Peyer's patch (tissue), 4 donors: Measurements from ENCODE around the gene SNX32. TPM values are rescaled to one million over a fixed set of nuclear protein-coding genes. Genes with fewer than 3 reads are reported as not detected.

ENCODE experiments used
- DNase-seq, 3 donors: peaks; one replicate each; pipeline ENCODE4 v3.0.0-alpha.2; 2017 to 2019
- H3K27ac ChIP-seq, 4 donors: fragments of 200-600 bp; sonication (generic); one replicate each; pipeline ENCODE4 v1.5.1; 2016 to 2019
- H3K27me3 ChIP-seq, 2 donors: fragments of 200-600 bp; sonication (generic); one replicate each; pipeline ENCODE4 v1.5.1; 2019
- H3K36me3 ChIP-seq, 3 donors: fragments of 200-600 bp; sonication (generic); one replicate each; pipeline ENCODE4 v1.5.1; 2016 to 2019
- H3K4me1 ChIP-seq, 4 donors: fragments of 200-600 bp; sonication (generic); one replicate each; pipeline ENCODE4 v1.5.1; 2016 to 2019
- H3K4me3 ChIP-seq, 4 donors: fragments of 200-600 bp; sonication (generic); 1 replicate in 3 of 4; 2 replicates in 1 of 4; pipeline ENCODE4 v1.5.1; 2016 to 2019; ENCODE audit warnings: mild to moderate bottlenecking in 1 of 4
- H3K9me3 ChIP-seq, 4 donors: fragments of 200-600 bp; sonication (generic); one replicate each; pipeline ENCODE4 v1.5.1; 2016 to 2019; ENCODE audit warnings: mild to moderate bottlenecking in 1 of 4
- CTCF ChIP-seq, 6 experiments: fragments of 450-650 bp in 4 of 6; fragments of 200-600 bp in 2 of 6; sonication (generic) in 1 of 6; IDR thresholded peaks; one replicate each; pipeline ENCODE4 v1.5.1; 2017 to 2019; ENCODE audit warnings: antibody characterized with exemption in 6 of 6, mild to moderate bottlenecking in 3 of 6, moderate library complexity in 1 of 6
- POLR2A ChIP-seq, 2 donors: fragments of 450-650 bp; IDR thresholded peaks; one replicate each; pipeline ENCODE4 v1.5.1; 2017; ENCODE audit warnings: antibody characterized with exemption in 2 of 2, mild to moderate bottlenecking in 2 of 2, moderate library complexity in 2 of 2
- total RNA-seq, 4 donors: library from RNA; depleted of rRNA; stranded (reverse); fragments of >200 nt; gene quantifications; one replicate each; pipeline ENCODE4 v1.1.0, GENCODE V29; 2016

Gene SNX32
- total RNA-seq, 4 donors from 2014 or later = 1.7 to 6.7 (median 6.4) TPM; not detected in 1

- TF ChIP-seq CTCF (IDR thresholded peaks at IDR 0.05) = no peak
- no peak for TF ChIP-seq POLR2A (IDR thresholded peaks at IDR 0.05)
- Histone ChIP-seq H3K9me3 (no peaks in the 10 kb centered on the region), H3K36me3 (peaks cover 0 to 53% (median 0%) of the 10 kb centered on the region in 3 donors), H3K27ac (peak overlapping the region in 3 of 4 donors; percentile 75 to 97 (median 80)), H3K27me3 (no peaks in the 10 kb centered on the region), H3K4me3 (peak overlapping the region in 2 of 4 donors; percentile 18 to 22), H3K4me1 (peaks cover 11 to 45% (median 15%) of the 10 kb centered on the region in 4 donors)
- no peak for DNase-seq
These were observed 18.2 kb downstream of the SNX32 start for GRCh38 chr11:65851811-65852507.

GRCh38 chr11:65852508-65853245 lies 18.9 kb downstream of the SNX32 start:
- TF ChIP-seq CTCF (IDR thresholded peaks at IDR 0.05) = no peak
- H3K27ac ChIP-seq = peak overlapping the region in 3 of 4 donors; percentile 75 to 97 (median 80)
- H3K4me3 ChIP-seq = peak overlapping the region in 2 of 4 donors; percentile 18 to 22

GRCh38 chr11:65853246-65853979 lies 19.6 kb downstream of the SNX32 start:
- peaks cover 0 to 53% (median 0%) of the 10 kb centered on the region in 3 donors for H3K36me3 ChIP-seq
- DNase-seq = peak in 1 of 3 donors; percentile 54
- TF ChIP-seq CTCF (IDR thresholded peaks at IDR 0.05) (peak in 1 of 6 experiments; percentile 3), POLR2A (IDR thresholded peaks at IDR 0.05) (no peak)
- H3K27ac ChIP-seq = peak overlapping the region in 3 of 4 donors; percentile 75 to 97 (median 80)
- no peaks in the 10 kb centered on the region for H3K27me3 ChIP-seq
- H3K9me3 ChIP-seq = no peaks in the 10 kb centered on the region
- H3K4me1 ChIP-seq = peaks cover 11 to 45% (median 15%) of the 10 kb centered on the region in 4 donors
- H3K4me3 ChIP-seq = peak overlapping the region in 2 of 4 donors; percentile 18 to 22

More at GRCh38 chr11:65852508-65853245, 18.9 kb downstream of the SNX32 start:
- peaks cover 0 to 53% (median 0%) of the 10 kb centered on the region in 3 donors for H3K36me3 ChIP-seq
- no peaks in the 10 kb centered on the region for H3K9me3 ChIP-seq
- DNase-seq = peak in 2 of 3 donors; percentile 58 to 61
- no peaks in the 10 kb centered on the region for H3K27me3 ChIP-seq
- peaks cover 11 to 45% (median 15%) of the 10 kb centered on the region in 4 donors for H3K4me1 ChIP-seq

- Histone ChIP-seq H3K27me3 (no peaks in the 10 kb centered on the region), H3K4me1 (peaks cover 11 to 45% (median 15%) of the 10 kb centered on the region in 4 donors), H3K36me3 (peaks cover 0 to 53% (median 0%) of the 10 kb centered on the region in 3 donors), H3K27ac (peak overlapping the region in 3 of 4 donors; percentile 95 to 98 (median 96)), H3K9me3 (no peaks in the 10 kb centered on the region), H3K4me3 (peak overlapping the region in 1 of 4 donors; percentile 93)
- DNase-seq = peak in 2 of 3 donors; percentile 90 to 92
- peak; percentile 92 for TF ChIP-seq POLR2A (IDR thresholded peaks at IDR 0.05)
- TF ChIP-seq CTCF (IDR thresholded peaks at IDR 0.05) = no peak
These were observed 20.4 kb downstream of the SNX32 start for GRCh38 chr11:65854161-65854592.
